Measurements from ENCODE around the gene JAGN1.

The JAGN1 gene

GRCh38 chr3:9861201-9861600, 29.2 kb upstream of the JAGN1 start:
- Histone ChIP-seq H3K9me2 (replicated peaks; ENCODE audit: control insufficient read depth, low read length) (no peaks in the 10 kb centered on the region), H3F3A (ENCODE audit: control insufficient read depth, insufficient read depth) (no peaks in the 10 kb centered on the region), H3K4me3 (ENCODE audit: low read length) (no peak overlapping the region), H3K36me3 (ENCODE audit: control insufficient read depth, low read length) (no peaks in the 10 kb centered on the region), H3K4me2 (ENCODE audit: low read length) (no peak overlapping the region), H3K27me3 (ENCODE audit: control insufficient read depth, low read length) (peaks cover 7% of the 10 kb centered on the region), H3K27ac (ENCODE audit: low read depth, low read length) (no peak overlapping the region), H3K4me1 (ENCODE audit: control insufficient read depth, low read length) (no peaks in the 10 kb centered on the region), H4K20me1 (ENCODE audit: control insufficient read depth, insufficient read depth, low read depth, low read length) (no peaks in the 10 kb centered on the region), H3K9me3 (ENCODE audit: control insufficient read depth, insufficient read depth, low read length) (no peaks in the 10 kb centered on the region), H3K79me2 (ENCODE audit: control insufficient read depth, low read length) (no peaks in the 10 kb centered on the region)
- TF ChIP-seq CTCF (IDR thresholded peaks at IDR 0.05; ENCODE audit: low read depth, low read length, poor library complexity, severe bottlenecking): no peak
- TF ChIP-seq EZH2phosphoT487 (IDR thresholded peaks at IDR 0.05; ENCODE audit: borderline replicate concordance, low read length): no peak

DNA sequence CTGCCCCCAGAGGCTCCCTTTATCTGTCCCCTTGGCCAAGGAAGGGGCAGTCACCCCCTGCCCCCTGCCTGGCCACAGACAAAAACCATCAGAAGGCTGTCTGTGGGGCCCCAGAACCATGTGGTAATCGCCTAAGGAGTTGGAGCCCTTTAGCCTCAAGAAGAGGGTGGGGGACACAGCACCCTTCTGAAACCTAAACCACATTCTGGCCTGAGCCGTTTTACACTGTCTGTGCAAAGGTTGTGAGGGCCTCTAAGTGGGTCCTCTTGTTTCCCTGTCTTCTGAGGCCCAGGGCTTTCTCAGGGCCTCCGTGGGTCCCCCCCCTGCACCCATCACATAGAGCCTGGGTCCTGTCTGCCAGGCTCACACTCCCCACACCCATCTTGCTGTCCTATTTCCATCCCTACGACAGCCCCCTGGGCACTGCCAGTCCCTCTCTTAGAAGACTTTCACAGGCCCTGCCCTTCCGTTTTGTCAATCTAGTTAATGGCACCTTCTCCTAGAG, 28.7 kb upstream of the JAGN1 start:
- Histone ChIP-seq H3K79me2 (ENCODE audit: control insufficient read depth, low read length) (no peaks in the 10 kb centered on the region), H3F3A (ENCODE audit: control insufficient read depth, insufficient read depth) (no peaks in the 10 kb centered on the region), H3K4me3 (ENCODE audit: low read length) (no peak overlapping the region), H3K9me3 (ENCODE audit: control insufficient read depth, insufficient read depth, low read length) (no peaks in the 10 kb centered on the region), H3K36me3 (ENCODE audit: control insufficient read depth, low read length) (no peaks in the 10 kb centered on the region), H3K27me3 (ENCODE audit: control insufficient read depth, low read length) (peaks cover 7% of the 10 kb centered on the region), H3K27ac (ENCODE audit: low read depth, low read length) (no peak overlapping the region), H3K4me2 (ENCODE audit: low read length) (no peak overlapping the region), H4K20me1 (ENCODE audit: control insufficient read depth, insufficient read depth, low read depth, low read length) (no peaks in the 10 kb centered on the region), H3K4me1 (ENCODE audit: control insufficient read depth, low read length) (no peaks in the 10 kb centered on the region), H3K9me2 (replicated peaks; ENCODE audit: control insufficient read depth, low read length) (no peaks in the 10 kb centered on the region)
- TF ChIP-seq CTCF (IDR thresholded peaks at IDR 0.05; ENCODE audit: low read depth, low read length, poor library complexity, severe bottlenecking): no peak
- no peak for TF ChIP-seq EZH2phosphoT487 (IDR thresholded peaks at IDR 0.05; ENCODE audit: borderline replicate concordance, low read length)

- Histone ChIP-seq H3K9me3 (ENCODE audit: control insufficient read depth, insufficient read depth, low read length) (no peaks in the 10 kb centered on the region), H3K4me2 (ENCODE audit: low read length) (no peak overlapping the region), H3K27ac (ENCODE audit: low read depth, low read length) (no peak overlapping the region), H3K36me3 (ENCODE audit: control insufficient read depth, low read length) (no peaks in the 10 kb centered on the region), H3K4me3 (ENCODE audit: low read length) (no peak overlapping the region), H3K27me3 (ENCODE audit: control insufficient read depth, low read length) (peaks cover 7% of the 10 kb centered on the region), H3F3A (ENCODE audit: control insufficient read depth, insufficient read depth) (no peaks in the 10 kb centered on the region), H3K79me2 (ENCODE audit: control insufficient read depth, low read length) (no peaks in the 10 kb centered on the region), H3K4me1 (ENCODE audit: control insufficient read depth, low read length) (no peaks in the 10 kb centered on the region), H4K20me1 (ENCODE audit: control insufficient read depth, insufficient read depth, low read depth, low read length) (no peaks in the 10 kb centered on the region), H3K9me2 (replicated peaks; ENCODE audit: control insufficient read depth, low read length) (no peaks in the 10 kb centered on the region)
- TF ChIP-seq CTCF (IDR thresholded peaks at IDR 0.05; ENCODE audit: low read depth, low read length, poor library complexity, severe bottlenecking): no peak
Measured at GRCh38 chr3:9862391-9863057, 27.9 kb upstream of the JAGN1 start.
